CD8-positive, alpha-beta memory T cell (primary cell): ENCODE measurements around the gene FLOT1. TPM values are rescaled to one million over a fixed set of nuclear protein-coding genes. Genes with fewer than 3 reads are reported as not detected.
"Not testable (repeated sequence)": the region's sequence is repeated elsewhere in the genome, so short reads cannot be mapped to it uniquely, and the experiment has no call there.

ENCODE experiments used
- CTCF ChIA-PET: fragments of 350-600 bp; sonication (Branson Sonifier 250); formaldehyde crosslinking; loops from one replicate; lab custom pipeline; 2021; ENCODE audit warnings: antibody characterized with exemption; lab: Charles Lee
- POLR2A ChIA-PET: fragments of 350-600 bp; sonication (Branson Sonifier 250); formaldehyde crosslinking; loops from one replicate; lab custom pipeline; 2021; ENCODE audit warnings: antibody characterized with exemption; lab: Charles Lee
- DNase-seq, 5 donors: peaks; one replicate each; pipeline versions ENCODE4 v3.0.0 to v3.0.0-alpha.2; 2020 to 2022; ENCODE audit warnings: mixed read lengths in 1 of 5
- H3K27ac ChIP-seq: one replicate; pipeline ENCODE4 v1.7.0; 2013; ENCODE audit warnings: low read depth, mild to moderate bottlenecking, low read length, moderate library complexity
- H3K27me3 ChIP-seq: 2 replicates; pipeline ENCODE4 v1.7.0; 2013; ENCODE audit warnings: low read length, mild to moderate bottlenecking; ENCODE audit not compliant: insufficient read depth, poor library complexity, severe bottlenecking
- H3K36me3 ChIP-seq: 2 replicates; pipeline ENCODE4 v1.7.0; 2013; ENCODE audit warnings: mild to moderate bottlenecking, low read length, moderate library complexity; ENCODE audit not compliant: insufficient read depth
- H3K4me1 ChIP-seq: 2 replicates; pipeline ENCODE4 v1.7.0; 2013; ENCODE audit warnings: mild to moderate bottlenecking, low read length, moderate library complexity; ENCODE audit not compliant: insufficient read depth
- H3K4me3 ChIP-seq: 2 replicates; pipeline ENCODE4 v1.7.0; 2013; ENCODE audit warnings: mild to moderate bottlenecking, low read length
- H3K9me3 ChIP-seq: 2 replicates; pipeline ENCODE4 v1.7.0; 2013; ENCODE audit warnings: mild to moderate bottlenecking, low read length
- H3K27ac Mint-ChIP-seq, 8 donors: one replicate each; pipeline ENCODE4 v1.8.0; 2020 to 2021; ENCODE audit warnings: mixed read lengths in 8 of 8, mild to moderate bottlenecking in 6 of 8, inconsistent platforms in 3 of 8, moderate library complexity in 3 of 8
- H3K27me3 Mint-ChIP-seq, 2 donors: one replicate each; pipeline ENCODE4 v1.8.0; 2020 to 2021; ENCODE audit warnings: mixed read lengths in 2 of 2, mild to moderate bottlenecking in 1 of 2, moderate library complexity in 1 of 2
- H3K36me3 Mint-ChIP-seq, 3 donors: one replicate each; pipeline ENCODE4 v1.8.0; 2020 to 2021; ENCODE audit warnings: mixed read lengths in 3 of 3, inconsistent platforms in 1 of 3, mild to moderate bottlenecking in 1 of 3
- H3K4me1 Mint-ChIP-seq, 3 donors: one replicate each; pipeline ENCODE4 v1.8.0; 2020 to 2021; ENCODE audit warnings: mixed read lengths in 3 of 3, inconsistent platforms in 1 of 3, mild to moderate bottlenecking in 1 of 3
- H3K4me3 Mint-ChIP-seq, 7 donors: one replicate each; pipeline ENCODE4 v1.8.0; 2020 to 2021; ENCODE audit warnings: mixed read lengths in 7 of 7, mild to moderate bottlenecking in 6 of 7, moderate library complexity in 4 of 7, inconsistent platforms in 2 of 7
- H3K9me3 Mint-ChIP-seq, 5 donors: one replicate each; pipeline ENCODE4 v1.8.0; 2020 to 2022; ENCODE audit warnings: mixed read lengths in 5 of 5, mild to moderate bottlenecking in 3 of 5, moderate library complexity in 2 of 5, inconsistent platforms in 1 of 5
- polyA plus RNA-seq: library from polyadenylated mRNA; unstranded; fragments of 300-500 nt; fragmentation: Illumina TruSeq; gene quantifications from one replicate; pipeline ENCODE4 v1.2.3, GENCODE V29; 2021
- total RNA-seq, 2 experiments: library from RNA; stranded (reverse); gene quantifications; one replicate each; pipeline ENCODE4 v1.2.3, GENCODE V29; 2021

FLOT1 gene
- total and polyA plus RNA-seq, 3 experiments from 2014 or later = 104 to 155 (median 154) TPM

DNA sequence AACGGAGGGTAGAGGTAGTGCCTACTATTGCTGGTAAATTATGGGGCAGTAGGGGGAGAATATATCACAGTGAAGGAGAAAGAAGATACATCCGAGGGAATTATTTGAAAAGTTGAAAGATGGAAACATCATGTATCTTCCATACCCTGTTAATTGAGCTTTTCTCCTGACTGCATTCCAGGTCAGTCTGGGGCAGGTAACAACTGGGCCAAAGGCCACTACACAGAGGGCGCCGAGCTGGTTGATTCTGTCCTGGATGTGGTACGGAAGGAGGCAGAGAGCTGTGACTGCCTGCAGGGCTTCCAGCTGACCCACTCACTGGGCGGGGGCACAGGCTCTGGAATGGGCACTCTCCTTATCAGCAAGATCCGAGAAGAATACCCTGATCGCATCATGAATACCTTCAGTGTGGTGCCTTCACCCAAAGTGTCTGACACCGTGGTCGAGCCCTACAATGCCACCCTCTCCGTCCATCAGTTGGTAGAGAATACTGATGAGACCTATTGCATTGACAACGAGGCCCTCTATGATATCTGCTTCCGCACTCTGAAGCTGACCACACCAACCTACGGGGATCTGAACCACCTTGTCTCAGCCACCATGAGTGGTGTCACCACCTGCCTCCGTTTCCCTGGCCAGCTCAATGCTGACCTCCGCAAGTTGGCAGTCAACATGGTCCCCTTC lies 19.2 kb downstream of the FLOT1 start:
- ChIA-PET POLR2A (interaction anchor here (2.4 to 7.4 kb wide), 3 partner anchors 41 to 108 kb away, joined by 9 to 142 read pairs (median 70); partner anchors contain the start of genes MRPS18B and PPP1R10), CTCF (interaction anchor here (0.6 to 17.1 kb wide), 32 partner anchors 8 to 363 kb away, joined by 3 to 697 read pairs (median 4); partner anchors contain the start of genes C6orf136, DHX16, FLOT1 and IER3)
- peaks cover 3 to 69% (median 20%) of the 10 kb centered on the region in 3 donors for H3K36me3 Mint-ChIP-seq
- H3K27me3 ChIP-seq, DNase-seq, H3K27ac ChIP-seq, H3K9me3 ChIP-seq, H3K27me3 Mint-ChIP-seq, H3K9me3 Mint-ChIP-seq, H3K4me3 ChIP-seq: not testable (repeated sequence)
- peaks cover 41 to 70% (median 42%) of the 10 kb centered on the region in 3 donors for H3K4me1 Mint-ChIP-seq
- H3K36me3 ChIP-seq = peaks cover 36% of the 10 kb centered on the region
- peaks cover 30% of the 10 kb centered on the region for H3K4me1 ChIP-seq
- H3K4me3 Mint-ChIP-seq = peak overlapping the region in 4 of 7 donors; percentile 20 to 99 (median 95)
- H3K27ac Mint-ChIP-seq = peak overlapping the region; percentile 73 to 98 (median 94)

- peak overlapping the region; percentile 91 to 99 (median 98) for H3K4me3 Mint-ChIP-seq
- CTCF ChIA-PET = interaction anchor here (0.7 to 17.1 kb wide), 45 partner anchors 9 to 363 kb away, joined by 3 to 697 read pairs (median 4); partner anchors contain the start of genes C6orf136, DHX16, FLOT1 and GNL1
- Histone ChIP-seq H3K27me3 (no peaks in the 10 kb centered on the region), H3K9me3 (no peaks in the 10 kb centered on the region), H3K4me1 (peaks cover 30% of the 10 kb centered on the region), H3K4me3 (peak overlapping the region; percentile 77), H3K27ac (peak overlapping the region; percentile 91), H3K36me3 (peaks cover 28% of the 10 kb centered on the region)
- POLR2A ChIA-PET = interaction anchor here (0.9 to 7.4 kb wide), 8 partner anchors 8 to 206 kb away, joined by 3 to 142 read pairs (median 5); partner anchors contain the start of genes MRPS18B and PPP1R10
- peaks cover 44 to 70% (median 45%) of the 10 kb centered on the region in 3 donors for H3K4me1 Mint-ChIP-seq
- peaks cover 3 to 63% (median 20%) of the 10 kb centered on the region in 3 donors for H3K36me3 Mint-ChIP-seq
- DNase-seq = peak; percentile 77 to 88 (median 82)
- H3K27me3 Mint-ChIP-seq = peaks cover 0 to 6% of the 10 kb centered on the region in 2 donors
- peak overlapping the region; percentile 70 to 98 (median 94) for H3K27ac Mint-ChIP-seq
- H3K9me3 Mint-ChIP-seq = no peaks in the 10 kb centered on the region
Measured at GRCh38 chr6:30722280-30723112, 20.0 kb downstream of the FLOT1 start.

GRCh38 chr6:30722025-30722279 lies 20.5 kb downstream of the FLOT1 start:
- H3K36me3 Mint-ChIP-seq = peaks cover 3 to 61% (median 20%) of the 10 kb centered on the region in 3 donors

DNA sequence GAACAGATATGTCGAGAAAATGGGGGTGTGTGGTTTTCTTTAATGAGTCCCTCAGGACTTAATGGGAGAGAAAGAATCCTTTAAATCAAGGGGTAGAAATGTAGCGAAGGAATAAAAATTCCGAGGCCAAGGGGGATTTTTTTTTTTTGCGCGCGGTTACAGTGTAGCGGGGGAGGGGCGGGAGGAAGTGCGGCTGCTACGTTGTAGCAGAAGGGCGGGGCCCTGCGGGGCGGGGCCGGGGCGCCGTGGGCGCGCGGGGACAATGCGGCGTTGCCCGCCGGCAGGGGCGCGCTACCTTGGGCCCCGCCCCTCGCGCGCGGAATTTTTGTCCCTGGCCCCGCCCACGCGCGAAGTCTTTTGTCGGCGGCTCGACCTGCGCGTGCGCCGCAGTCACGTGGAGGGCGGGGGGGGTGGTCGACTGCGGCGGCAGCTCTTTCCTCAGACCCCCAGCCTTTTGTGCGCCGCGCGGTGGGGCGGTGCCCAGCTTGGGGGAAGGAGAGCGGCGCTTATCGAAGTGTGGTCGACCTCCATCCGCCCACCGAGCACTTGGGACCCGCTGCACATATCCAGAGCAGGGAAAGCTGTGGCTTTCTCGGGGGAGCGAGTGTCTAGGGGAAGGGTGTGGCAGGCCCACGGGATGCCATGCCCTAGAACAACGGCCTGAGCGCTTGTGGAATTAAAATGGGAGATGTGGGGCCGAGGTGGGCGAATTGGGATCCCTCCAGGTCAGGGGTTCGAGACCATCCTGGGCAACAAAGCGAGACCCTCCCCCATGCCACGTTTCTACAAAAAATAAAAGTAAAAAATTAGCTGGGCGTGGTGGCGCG lies 21.1 kb downstream of the FLOT1 start:
- peaks cover 54 to 75% (median 55%) of the 10 kb centered on the region in 3 donors for H3K4me1 Mint-ChIP-seq
- Histone ChIP-seq H3K4me1 (peaks cover 35% of the 10 kb centered on the region), H3K27ac (peak overlapping the region; percentile 91), H3K4me3 (peak overlapping the region; percentile 95), H3K9me3 (no peaks in the 10 kb centered on the region), H3K27me3 (no peaks in the 10 kb centered on the region), H3K36me3 (peaks cover 28% of the 10 kb centered on the region)
- ChIA-PET POLR2A (interaction anchor here (0.5 to 7.4 kb wide), 16 partner anchors 9 to 220 kb away, joined by 3 to 142 read pairs (median 4); partner anchors contain the start of genes MRPS18B and PPP1R10), CTCF (interaction anchor here (0.6 to 17.1 kb wide), 35 partner anchors 9 to 270 kb away, joined by 3 to 697 read pairs (median 4); partner anchors contain the start of genes DHX16, GNL1, IER3 and NRM)
- H3K27me3 Mint-ChIP-seq = peaks cover 0 to 6% of the 10 kb centered on the region in 2 donors
- peak overlapping the region; percentile 91 to 99 (median 98) for H3K4me3 Mint-ChIP-seq
- peak; percentile 93 to 96 (median 96) for DNase-seq
- no peaks in the 10 kb centered on the region for H3K9me3 Mint-ChIP-seq
- peaks cover 3 to 58% (median 19%) of the 10 kb centered on the region in 3 donors for H3K36me3 Mint-ChIP-seq
- peak overlapping the region; percentile 70 to 98 (median 96) for H3K27ac Mint-ChIP-seq

More at GRCh38 chr6:30722025-30722279, 20.5 kb downstream of the FLOT1 start:
- POLR2A ChIA-PET = interaction anchor here (0.5 to 7.4 kb wide), 14 partner anchors 9 to 221 kb away, joined by 3 to 142 read pairs (median 4); partner anchors contain the start of genes MRPS18B and PPP1R10
- Histone ChIP-seq H3K4me3 (peak overlapping the region; percentile 77), H3K27ac (peak overlapping the region; percentile 91), H3K36me3 (peaks cover 28% of the 10 kb centered on the region), H3K4me1 (peaks cover 30% of the 10 kb centered on the region)
- Mint-ChIP-seq H3K4me1 (peaks cover 48 to 73% (median 49%) of the 10 kb centered on the region in 3 donors), H3K4me3 (peak overlapping the region; percentile 91 to 99 (median 98)), H3K27ac (peak overlapping the region; percentile 70 to 98 (median 94))
- CTCF ChIA-PET = interaction anchor here (0.6 to 17.1 kb wide), 40 partner anchors 9 to 364 kb away, joined by 3 to 697 read pairs (median 4); partner anchors contain the start of genes DHX16, FLOT1, GNL1 and IER3
- peak in 1 of 5 donors; percentile 23 for DNase-seq
- H3K9me3 Mint-ChIP-seq, H3K27me3 ChIP-seq, H3K27me3 Mint-ChIP-seq, H3K9me3 ChIP-seq: not testable (repeated sequence)

GRCh38 chr6:30720738-30721197 lies 21.7 kb downstream of the FLOT1 start:
- ChIA-PET POLR2A (interaction anchor here (0.6 to 7.4 kb wide), 10 partner anchors 10 to 109 kb away, joined by 3 to 142 read pairs (median 8); partner anchors contain the start of genes MRPS18B and PPP1R10), CTCF (interaction anchor here (0.8 to 17.1 kb wide), 8 partner anchors 8 to 254 kb away, joined by 3 to 697 read pairs (median 14); partner anchors contain the start of genes DHX16, IER3 and NRM)
- peaks cover 0 to 6% of the 10 kb centered on the region in 2 donors for H3K27me3 Mint-ChIP-seq
- H3K4me1 Mint-ChIP-seq = peaks cover 58 to 76% (median 60%) of the 10 kb centered on the region in 3 donors
- H3K36me3 ChIP-seq = peaks cover 27% of the 10 kb centered on the region
- peak in 4 of 5 donors; percentile 43 to 73 (median 52) for DNase-seq
- peak overlapping the region; percentile 95 for H3K4me3 ChIP-seq
- peaks cover 37% of the 10 kb centered on the region for H3K4me1 ChIP-seq
- no peaks in the 10 kb centered on the region for H3K27me3 ChIP-seq
- peaks cover 3 to 54% (median 20%) of the 10 kb centered on the region in 3 donors for H3K36me3 Mint-ChIP-seq
- peak overlapping the region; percentile 91 for H3K27ac ChIP-seq
- no peaks in the 10 kb centered on the region for H3K9me3 Mint-ChIP-seq
- H3K9me3 ChIP-seq = no peaks in the 10 kb centered on the region
- H3K27ac Mint-ChIP-seq = peak overlapping the region; percentile 70 to 98 (median 96)
- peak overlapping the region; percentile 91 to 99 (median 98) for H3K4me3 Mint-ChIP-seq

DNA sequence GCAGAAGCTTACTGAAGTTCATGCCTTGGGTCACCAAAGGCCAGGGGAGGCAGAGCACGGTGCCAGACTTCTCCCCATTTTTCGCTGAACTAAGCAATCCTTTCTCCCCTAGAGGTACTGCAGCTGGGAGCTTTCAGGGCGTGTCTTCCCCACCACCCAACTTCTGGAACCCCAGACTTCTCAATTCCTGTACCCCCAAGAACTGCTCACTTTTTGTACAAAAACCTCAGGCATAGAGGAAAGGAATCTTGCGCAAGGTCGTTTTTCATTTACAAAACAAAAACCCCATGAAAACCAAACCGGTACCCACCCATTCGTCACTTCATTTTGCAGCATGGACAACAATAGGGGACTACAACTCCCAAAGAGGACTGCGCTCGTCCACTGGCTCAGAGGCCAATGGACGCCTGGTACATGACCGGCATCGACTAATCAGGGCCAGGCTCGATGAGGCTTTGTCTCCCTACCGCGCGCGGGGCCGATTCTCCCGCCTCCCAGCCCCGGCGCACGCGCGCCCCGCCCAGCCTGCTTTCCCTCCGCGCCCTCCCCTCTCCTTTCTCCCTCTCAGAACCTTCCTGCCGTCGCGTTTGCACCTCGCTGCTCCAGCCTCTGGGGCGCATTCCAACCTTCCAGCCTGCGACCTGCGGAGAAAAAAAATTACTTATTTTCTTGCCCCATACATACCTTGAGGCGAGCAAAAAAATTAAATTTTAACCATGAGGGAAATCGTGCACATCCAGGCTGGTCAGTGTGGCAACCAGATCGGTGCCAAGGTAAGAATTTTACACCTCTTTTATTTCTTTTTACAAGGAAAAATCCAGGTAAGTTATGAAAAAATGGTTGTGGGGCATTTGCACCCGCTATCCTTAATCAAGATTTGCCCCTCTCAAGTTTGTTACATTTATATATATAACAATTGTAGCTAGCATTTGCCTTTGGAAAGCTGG lies 22.4 kb downstream of the FLOT1 start, which contains the start of gene TUBB:
TUBB (plus strand) TSS at position 562 of the 947 bp plus-strand sequence; CDS start at position 717, 155 bp downstream.
- peaks cover 57 to 74% (median 60%) of the 10 kb centered on the region in 3 donors for H3K4me1 Mint-ChIP-seq
- Histone ChIP-seq H3K9me3 (no peaks in the 10 kb centered on the region), H3K4me1 (peaks cover 32% of the 10 kb centered on the region)

More for the DNA sequence above, 22.4 kb downstream of the FLOT1 start, which contains the start of gene TUBB:
- ChIA-PET CTCF (interaction anchor here (3.6 to 17.1 kb wide), 4 partner anchors 11 to 178 kb away, joined by 16 to 697 read pairs (median 36); partner anchors contain the start of genes DHX16 and NRM), POLR2A (interaction anchor here (0.6 to 7.4 kb wide), 6 partner anchors 29 to 105 kb away, joined by 5 to 142 read pairs (median 8); partner anchors contain the start of genes MRPS18B and PPP1R10)
- Histone ChIP-seq H3K36me3 (peaks cover 22% of the 10 kb centered on the region), H3K27me3 (no peaks in the 10 kb centered on the region), H3K4me3 (peak within 1 kb of the TSS; percentile 95), H3K27ac (peak within 1 kb of the TSS; percentile 91)
- H3K27me3 Mint-ChIP-seq = peaks cover 0 to 6% of the 10 kb centered on the region in 2 donors
- H3K9me3 Mint-ChIP-seq = no peaks in the 10 kb centered on the region
- H3K36me3 Mint-ChIP-seq = peaks cover 3 to 53% (median 17%) of the 10 kb centered on the region in 3 donors
- peak; percentile 93 to 97 (median 94) for DNase-seq
- peak within 1 kb of the TSS; percentile 78 to 98 (median 96) for H3K27ac Mint-ChIP-seq
- peak within 1 kb of the TSS; percentile 91 to 99 (median 98) for H3K4me3 Mint-ChIP-seq
